Karpas-422 (cell line): Measurements from ENCODE around the gene CYP27B1. TPM values are rescaled to one million over a fixed set of nuclear protein-coding genes. Genes with fewer than 3 reads are reported as not detected.
A peak's percentile ranks its signal among the peaks of the same experiment; 100 is the strongest.

ENCODE experiments used
- DNase-seq: peaks from one replicate; pipeline ENCODE4 v3.0.0-alpha.2; 2015
- H2AFZ ChIP-seq: fragments of 200-600 bp; sonication (generic); 2 replicates; pipeline ENCODE4 v1.6.1; 2014; ENCODE audit warnings: antibody characterized with exemption, low read length, mixed read lengths
- H3K27ac ChIP-seq: fragments of 200-600 bp; sonication (generic); 2 replicates; pipeline ENCODE4 v1.5.1; 2014; ENCODE audit warnings: mild to moderate bottlenecking, low read length, moderate library complexity
- H3K27me3 ChIP-seq: fragments of 200-600 bp; sonication (generic); 2 replicates; pipeline ENCODE4 v1.6.1; 2014; ENCODE audit warnings: low read length, mixed read lengths
- H3K36me3 ChIP-seq: fragments of 200-600 bp; sonication (generic); 2 replicates; pipeline ENCODE4 v1.6.1; 2014; ENCODE audit warnings: low read length, mixed read lengths; ENCODE audit not compliant: insufficient read depth
- H3K4me1 ChIP-seq: fragments of 200-600 bp; sonication (generic); 2 replicates; pipeline ENCODE4 v1.6.1; 2014; ENCODE audit warnings: mild to moderate bottlenecking, low read length, mixed read lengths
- H3K4me2 ChIP-seq: fragments of 200-600 bp; sonication (generic); 2 replicates; pipeline ENCODE4 v1.6.1; 2014; ENCODE audit warnings: low read length, low read depth, mild to moderate bottlenecking; ENCODE audit not compliant: poor library complexity, severe bottlenecking
- H3K4me3 ChIP-seq: fragments of 200-600 bp; sonication (generic); 2 replicates; pipeline ENCODE4 v1.5.1; 2014; ENCODE audit warnings: mild to moderate bottlenecking, antibody characterized with exemption, low read length, mixed read lengths
- H3K79me2 ChIP-seq: fragments of 200-600 bp; sonication (generic); 2 replicates; pipeline ENCODE4 v1.6.1; 2014; ENCODE audit warnings: mild to moderate bottlenecking, low read length, mixed read lengths
- H3K9ac ChIP-seq: fragments of 200-600 bp; sonication (generic); 2 replicates; pipeline ENCODE4 v1.6.0; 2014; ENCODE audit warnings: low read length
- H3K9me2 ChIP-seq: fragments of 200-600 bp; sonication (generic), shearing (Covaris generic); replicated peaks from 2 replicates; pipeline ENCODE4 v1.6.0; 2014; ENCODE audit warnings: mild to moderate bottlenecking, low read length, moderate library complexity; ENCODE audit not compliant: insufficient read depth
- H3K9me3 ChIP-seq: fragments of 300-700, 200-600 bp; sonication (generic); 2 replicates; pipeline ENCODE4 v1.6.1; 2014; ENCODE audit warnings: low read length, mixed read lengths
- H4K20me1 ChIP-seq: fragments of 200-600 bp; sonication (generic); 2 replicates; pipeline ENCODE4 v1.6.1; 2014; ENCODE audit warnings: mild to moderate bottlenecking, antibody characterized with exemption, low read length, low read depth; ENCODE audit not compliant: insufficient read depth
- total RNA-seq: library from RNA; depleted of rRNA; stranded (reverse); fragments of >200 nt; shearing (Covaris generic); gene quantifications from 2 replicates; pipeline ENCODE4 v1.2.3, GENCODE V29; 2014; ENCODE audit warnings: low replicate concordance; rRNA removed

The CYP27B1 gene, protein sequence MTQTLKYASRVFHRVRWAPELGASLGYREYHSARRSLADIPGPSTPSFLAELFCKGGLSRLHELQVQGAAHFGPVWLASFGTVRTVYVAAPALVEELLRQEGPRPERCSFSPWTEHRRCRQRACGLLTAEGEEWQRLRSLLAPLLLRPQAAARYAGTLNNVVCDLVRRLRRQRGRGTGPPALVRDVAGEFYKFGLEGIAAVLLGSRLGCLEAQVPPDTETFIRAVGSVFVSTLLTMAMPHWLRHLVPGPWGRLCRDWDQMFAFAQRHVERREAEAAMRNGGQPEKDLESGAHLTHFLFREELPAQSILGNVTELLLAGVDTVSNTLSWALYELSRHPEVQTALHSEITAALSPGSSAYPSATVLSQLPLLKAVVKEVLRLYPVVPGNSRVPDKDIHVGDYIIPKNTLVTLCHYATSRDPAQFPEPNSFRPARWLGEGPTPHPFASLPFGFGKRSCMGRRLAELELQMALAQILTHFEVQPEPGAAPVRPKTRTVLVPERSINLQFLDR
- 0.86 and 3.5 TPM in 2 replicates for total RNA-seq

- Histone ChIP-seq H3K9ac (no peak within 1 kb of the TSS), H3K9me3 (no peaks in the 10 kb centered on the region), H3K27ac (no peak within 1 kb of the TSS), H3K79me2 (peaks cover 11% of the 10 kb centered on the region), H3K27me3 (no peaks in the 10 kb centered on the region), H3K4me1 (peaks cover 15% of the 10 kb centered on the region), H3K4me2 (no peak within 1 kb of the TSS), H2AFZ (no peak within 1 kb of the TSS), H3K4me3 (no peak within 1 kb of the TSS), H4K20me1 (no peaks in the 10 kb centered on the region), H3K36me3 (peaks cover 4% of the 10 kb centered on the region; the same call in 1 of the 2 replicates), H3K9me2 (no peaks in the 10 kb centered on the region)
- DNase-seq: no peak
These were observed at the start of gene CYP27B1 for GRCh38 chr12:57766464-57767304. CYP27B1 (minus strand) TSS chr12:57767078; CDS start chr12:57767041, 37 bp downstream.

- Histone ChIP-seq H2AFZ (no peak overlapping the region), H3K79me2 (no peaks in the 10 kb centered on the region), H3K9me3 (no peaks in the 10 kb centered on the region), H4K20me1 (no peaks in the 10 kb centered on the region), H3K27ac (no peak overlapping the region), H3K9me2 (no peaks in the 10 kb centered on the region), H3K4me2 (no peak overlapping the region), H3K36me3 (no peaks in the 10 kb centered on the region), H3K4me1 (peaks cover 6% of the 10 kb centered on the region), H3K27me3 (no peaks in the 10 kb centered on the region), H3K9ac (no peak overlapping the region), H3K4me3 (no peak overlapping the region)
- DNase-seq: no peak
These were observed 49.4 kb upstream of the CYP27B1 start for GRCh38 chr12:57816001-57816854.

- Histone ChIP-seq H3K9ac (no peak overlapping the region), H3K9me3 (no peaks in the 10 kb centered on the region), H3K4me2 (no peak overlapping the region), H3K36me3 (no peaks in the 10 kb centered on the region), H3K4me3 (no peak overlapping the region), H4K20me1 (no peaks in the 10 kb centered on the region), H3K27ac (no peak overlapping the region), H3K9me2 (no peaks in the 10 kb centered on the region), H3K27me3 (no peaks in the 10 kb centered on the region), H3K4me1 (peaks cover 6% of the 10 kb centered on the region), H3K79me2 (no peaks in the 10 kb centered on the region), H2AFZ (no peak overlapping the region)
- DNase-seq: peak; percentile 48
These were observed 48.5 kb upstream of the CYP27B1 start for GRCh38 chr12:57815177-57816000.

DNA sequence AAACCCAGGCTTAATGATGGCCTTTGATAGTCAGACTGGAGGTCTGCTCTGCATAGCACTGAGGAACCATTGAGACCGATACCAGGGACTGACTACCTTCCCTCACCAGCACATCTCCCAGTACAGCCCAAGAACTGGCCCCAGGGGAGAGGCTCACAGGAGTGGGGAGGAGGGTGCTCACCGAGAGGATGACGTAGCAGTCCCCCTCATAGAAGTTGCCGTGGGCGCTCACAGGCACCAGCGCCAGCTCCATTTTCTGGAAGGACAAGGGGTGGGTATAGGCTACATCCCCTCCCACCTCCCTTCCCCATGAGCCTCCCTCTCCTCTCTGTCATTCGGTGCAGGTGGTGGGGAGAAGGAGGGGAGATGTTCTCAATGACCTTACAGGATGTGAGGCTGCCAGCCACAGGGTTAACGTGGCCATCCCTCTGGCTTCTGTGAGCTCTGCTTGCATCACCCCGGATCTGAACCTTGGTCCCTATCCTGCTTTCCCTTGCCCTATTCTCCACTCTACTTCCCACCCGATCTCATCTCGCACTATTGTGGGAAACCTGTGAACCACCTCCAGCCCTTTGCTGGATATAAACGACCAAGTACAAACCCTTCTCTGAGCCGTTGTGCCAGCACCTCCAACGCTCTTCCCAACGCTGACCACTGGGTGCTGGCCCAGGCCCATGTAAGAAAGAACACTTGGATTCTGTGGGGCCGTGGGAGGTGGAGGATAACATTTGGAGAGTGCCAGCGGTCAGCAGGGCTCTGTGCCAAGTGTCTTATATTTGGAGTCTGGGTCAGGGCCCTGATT is 47.3 kb upstream of the CYP27B1 start:
- Histone ChIP-seq H3K9ac (no peak overlapping the region), H3K4me2 (no peak overlapping the region)

DNA sequence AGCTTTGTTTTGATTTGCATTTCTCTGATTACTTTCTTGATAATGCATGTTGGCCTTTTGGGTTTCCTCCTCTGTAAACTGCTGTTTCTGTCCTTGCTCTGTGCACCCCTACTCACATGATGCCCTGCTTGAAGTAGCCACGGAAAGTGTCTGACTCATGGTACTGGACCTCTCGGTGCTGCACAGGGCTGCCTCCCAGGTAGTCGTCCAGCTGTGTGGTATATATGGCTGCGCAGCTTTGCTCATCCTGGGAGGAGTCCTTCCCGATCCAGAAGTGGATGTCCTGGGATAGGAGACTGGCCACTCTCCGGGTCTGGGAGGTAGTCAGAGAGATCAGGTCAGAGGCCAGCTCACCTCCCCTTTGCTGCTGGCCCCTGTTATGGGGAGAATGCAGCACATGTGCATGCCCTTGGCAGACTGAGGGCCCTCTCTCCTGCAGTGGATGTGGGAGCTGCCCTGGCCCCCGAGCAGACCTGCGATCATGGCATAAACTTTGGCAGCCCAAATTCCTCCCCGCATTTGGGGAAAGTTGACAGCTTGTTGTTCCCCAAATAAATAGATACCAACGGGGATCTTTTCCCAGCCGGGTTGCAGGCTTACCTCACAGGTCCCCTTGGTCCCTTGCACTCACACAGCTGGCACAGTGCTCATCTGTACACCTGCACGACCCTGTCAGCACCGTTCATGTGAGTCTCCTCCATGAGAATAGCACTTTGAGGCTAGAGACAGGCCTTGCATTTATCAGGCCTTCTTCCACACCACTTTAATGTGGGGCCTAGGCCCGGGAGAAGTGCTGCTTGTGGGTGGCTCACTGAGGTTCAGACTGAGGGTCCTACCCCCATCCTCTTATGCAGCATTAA is 46.5 kb upstream of the CYP27B1 start:
- no peaks in the 10 kb centered on the region for H3K79me2 ChIP-seq
- no peaks in the 10 kb centered on the region for H3K4me1 ChIP-seq
- H3K36me3 ChIP-seq: no peaks in the 10 kb centered on the region
- no peak for DNase-seq
- H3K9ac ChIP-seq: no peak overlapping the region
- H3K27me3 ChIP-seq: no peaks in the 10 kb centered on the region
- no peak overlapping the region for H3K4me2 ChIP-seq
- H3K4me3 ChIP-seq: no peak overlapping the region
- no peaks in the 10 kb centered on the region for H4K20me1 ChIP-seq
- no peak overlapping the region for H2AFZ ChIP-seq
- no peaks in the 10 kb centered on the region for H3K9me3 ChIP-seq
- H3K9me2 ChIP-seq: no peaks in the 10 kb centered on the region
- H3K27ac ChIP-seq: no peak overlapping the region

More for the DNA sequence above, 47.3 kb upstream of the CYP27B1 start:
- no peak for DNase-seq
- H4K20me1 ChIP-seq: no peaks in the 10 kb centered on the region
- no peak overlapping the region for H3K4me3 ChIP-seq
- no peaks in the 10 kb centered on the region for H3K27me3 ChIP-seq
- H2AFZ ChIP-seq: no peak overlapping the region
- no peaks in the 10 kb centered on the region for H3K36me3 ChIP-seq
- H3K79me2 ChIP-seq: no peaks in the 10 kb centered on the region
- no peaks in the 10 kb centered on the region for H3K9me3 ChIP-seq
- H3K27ac ChIP-seq: no peak overlapping the region
- peaks cover 6% of the 10 kb centered on the region for H3K4me1 ChIP-seq
- H3K9me2 ChIP-seq: no peaks in the 10 kb centered on the region

DNA sequence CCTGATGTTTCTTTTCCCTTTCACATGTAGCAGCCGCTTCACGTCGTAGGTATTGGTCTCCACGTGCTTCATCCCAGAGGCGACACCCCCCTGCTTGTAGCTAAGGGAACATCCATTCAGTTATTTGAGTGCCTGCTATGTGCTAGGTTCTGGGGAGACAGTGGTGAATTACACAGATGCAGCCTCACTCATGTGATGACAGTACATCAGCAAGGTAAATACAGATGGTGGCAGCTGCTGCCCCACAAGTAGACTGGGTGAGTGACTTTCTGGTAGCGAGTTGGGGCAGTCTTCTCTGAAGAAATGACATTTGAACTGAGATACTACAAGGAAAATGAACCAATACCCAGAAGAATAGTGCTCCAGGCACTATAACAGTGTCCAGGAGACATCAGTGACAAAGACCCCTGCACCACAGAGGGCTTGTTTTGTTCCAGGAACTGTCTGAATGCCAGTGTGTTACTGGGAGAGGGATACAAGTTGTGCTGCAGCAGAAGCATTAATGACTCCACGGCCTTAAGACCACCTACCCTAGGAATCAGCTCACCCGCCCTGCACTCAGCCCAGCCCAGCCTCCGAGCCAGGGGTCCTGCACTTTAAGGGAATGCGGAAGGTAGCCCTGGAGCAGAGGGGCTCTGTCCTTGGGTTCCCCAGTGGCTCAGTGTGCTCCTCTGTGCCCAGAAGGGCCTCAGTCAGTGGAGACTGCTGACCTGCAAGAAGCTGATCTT is 44.3 kb upstream of the CYP27B1 start:
- H3K9me2 ChIP-seq: no peaks in the 10 kb centered on the region
- H3K36me3 ChIP-seq: no peaks in the 10 kb centered on the region
- no peaks in the 10 kb centered on the region for H3K79me2 ChIP-seq
- H3K4me1 ChIP-seq: no peaks in the 10 kb centered on the region
- H3K27me3 ChIP-seq: no peaks in the 10 kb centered on the region
- no peak overlapping the region for H3K27ac ChIP-seq
- no peak overlapping the region for H3K4me2 ChIP-seq
- no peaks in the 10 kb centered on the region for H4K20me1 ChIP-seq
- no peaks in the 10 kb centered on the region for H3K9me3 ChIP-seq
- no peak overlapping the region for H3K9ac ChIP-seq
- no peak overlapping the region for H2AFZ ChIP-seq
- H3K4me3 ChIP-seq: no peak overlapping the region
- DNase-seq: no peak
